Measurements from ENCODE around the gene CDHR2.

Gene CDHR2

DNA sequence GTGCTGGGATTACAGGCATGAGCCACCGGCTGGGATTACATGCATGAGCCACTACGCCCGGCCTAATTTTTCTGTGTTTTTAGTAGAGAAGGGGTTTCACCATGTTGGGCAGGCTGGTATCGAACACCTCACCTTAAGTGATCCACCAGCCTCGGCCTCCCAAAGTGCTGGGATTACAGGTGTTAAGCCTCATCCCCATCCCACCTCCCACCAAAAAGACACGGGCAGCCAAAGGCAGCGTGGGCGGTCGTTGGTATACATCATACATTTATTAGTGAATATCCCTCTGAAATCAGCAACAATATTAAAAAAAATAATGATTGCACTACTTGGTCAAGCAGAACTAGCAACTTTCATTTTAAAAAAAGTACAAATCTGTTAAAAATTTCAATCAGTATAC is 22.7 kb upstream of the CDHR2 start:
- no peak for TF ChIP-seq CTCF (conservative IDR thresholded peaks at IDR 0.05; ENCODE audit: low read depth, low read length)
- Histone ChIP-seq H3K36me3 (ENCODE audit: insufficient read depth) (no peaks in the 10 kb centered on the region), H3K4me2 (no peak overlapping the region), H3K27me3 (ENCODE audit: insufficient read depth, low read depth) (no peaks in the 10 kb centered on the region), H3K27ac (no peak overlapping the region), H2AFZ (ENCODE audit: low read depth) (no peak overlapping the region), H3K4me3 (IDR thresholded peaks at IDR 0.05; ENCODE audit: insufficient read depth, low read depth, low read length) (no peak overlapping the region), H4K20me1 (ENCODE audit: insufficient read depth) (no peaks in the 10 kb centered on the region), H3K4me1 (ENCODE audit: low read depth, poor library complexity, severe bottlenecking) (no peaks in the 10 kb centered on the region), H3K9ac (no peak overlapping the region), H3K79me2 (ENCODE audit: insufficient read depth, low read depth) (no peaks in the 10 kb centered on the region)

DNA sequence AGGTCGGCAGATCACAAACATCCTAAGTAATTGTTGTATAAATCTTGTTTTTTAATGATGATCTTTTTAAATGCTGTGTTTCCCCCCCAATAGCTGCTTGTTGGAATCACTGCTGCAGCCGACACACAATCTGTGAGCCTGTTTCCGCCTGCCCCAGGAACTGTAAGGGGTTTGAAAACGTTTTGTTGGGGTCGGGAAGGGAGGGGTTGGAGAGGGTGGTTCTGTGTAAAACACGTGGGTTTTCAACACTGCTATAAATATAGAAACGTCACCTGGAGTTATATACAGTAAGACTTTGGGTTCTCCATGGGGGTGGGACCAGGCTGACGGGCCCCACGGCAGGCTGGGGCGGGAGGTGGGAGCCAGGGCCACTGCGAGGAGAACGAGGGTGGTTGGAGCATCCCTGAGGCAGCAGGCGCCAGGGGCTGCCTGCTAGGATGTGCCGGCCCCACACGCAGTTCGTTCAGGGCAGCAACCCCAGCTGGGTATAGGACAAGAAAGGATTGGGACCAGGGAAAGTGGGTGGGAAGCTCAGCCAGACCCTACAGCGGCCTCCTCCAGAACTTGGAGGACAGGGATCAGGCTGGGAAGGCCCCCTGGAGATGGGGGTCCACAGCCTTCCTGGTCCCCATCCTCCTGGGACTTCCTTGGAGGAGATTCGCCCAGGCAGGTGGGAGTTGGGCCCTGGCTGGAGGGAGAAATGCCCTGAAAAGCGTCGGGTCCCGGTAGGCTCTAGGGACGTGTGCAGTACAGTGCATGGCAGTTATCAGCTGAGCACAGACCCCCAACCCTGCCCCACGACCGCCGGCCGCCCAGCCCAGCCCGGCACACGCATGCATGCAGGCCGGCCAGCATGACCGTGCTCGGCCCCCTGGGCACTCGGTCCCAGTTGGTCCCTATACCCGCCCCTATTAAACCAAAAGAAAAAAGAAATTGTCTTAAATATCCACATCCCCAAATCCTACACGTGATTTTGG is 21.6 kb upstream of the CDHR2 start:
- H3K79me2 ChIP-seq (ENCODE audit: insufficient read depth, low read depth), result 0 out of 2 replicates have a peak, but pooled peaks cover under 1% of the 10 kb centered on the region
- no peak overlapping the region for H3K9ac ChIP-seq
- H3K4me1 ChIP-seq (ENCODE audit: low read depth, poor library complexity, severe bottlenecking), result no peaks in the 10 kb centered on the region
- no peaks in the 10 kb centered on the region for H3K27me3 ChIP-seq (ENCODE audit: insufficient read depth, low read depth)
- no peak for TF ChIP-seq CTCF (conservative IDR thresholded peaks at IDR 0.05; ENCODE audit: low read depth, low read length)
- H3K4me3 ChIP-seq (IDR thresholded peaks at IDR 0.05; ENCODE audit: insufficient read depth, low read depth, low read length), result no peak overlapping the region
- no peaks in the 10 kb centered on the region for H3K36me3 ChIP-seq (ENCODE audit: insufficient read depth)
- no peak overlapping the region for H3K27ac ChIP-seq
- H4K20me1 ChIP-seq (ENCODE audit: insufficient read depth), result no peaks in the 10 kb centered on the region
- no peak overlapping the region for H2AFZ ChIP-seq (ENCODE audit: low read depth)
- H3K4me2 ChIP-seq, result no peak overlapping the region

DNA sequence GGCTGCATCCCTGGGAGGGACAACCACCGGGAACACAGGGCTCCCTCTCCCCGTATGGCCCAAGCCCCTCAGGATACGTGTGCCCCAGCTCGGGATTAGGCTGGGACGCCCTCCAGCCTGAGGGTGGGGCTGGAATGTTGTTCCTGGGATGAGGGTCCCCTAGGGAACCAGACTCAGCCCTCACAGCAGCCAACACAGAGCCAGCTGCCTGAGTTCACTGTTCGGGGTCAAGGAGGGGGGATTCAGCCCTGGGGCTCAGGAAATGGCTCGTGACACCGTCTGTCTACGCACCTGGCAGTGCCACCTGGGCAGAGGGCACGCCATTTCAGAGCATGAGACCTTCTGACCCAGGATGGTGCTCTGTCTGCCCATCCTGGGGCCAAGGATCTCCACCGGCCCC is 20.8 kb upstream of the CDHR2 start:
- Histone ChIP-seq H3K4me2 (no peak overlapping the region), H3K27ac (no peak overlapping the region), H3K79me2 (ENCODE audit: insufficient read depth, low read depth) (peaks cover 8% of the 10 kb centered on the region), H3K9ac (no peak overlapping the region), H2AFZ (ENCODE audit: low read depth) (no peak overlapping the region), H3K27me3 (ENCODE audit: insufficient read depth, low read depth) (no peaks in the 10 kb centered on the region), H3K4me1 (ENCODE audit: low read depth, poor library complexity, severe bottlenecking) (peaks cover 1% of the 10 kb centered on the region), H4K20me1 (ENCODE audit: insufficient read depth) (no peaks in the 10 kb centered on the region), H3K4me3 (IDR thresholded peaks at IDR 0.05; ENCODE audit: insufficient read depth, low read depth, low read length) (no peak overlapping the region), H3K36me3 (ENCODE audit: insufficient read depth) (no peaks in the 10 kb centered on the region)
- TF ChIP-seq CTCF (conservative IDR thresholded peaks at IDR 0.05; ENCODE audit: low read depth, low read length), result no peak

DNA sequence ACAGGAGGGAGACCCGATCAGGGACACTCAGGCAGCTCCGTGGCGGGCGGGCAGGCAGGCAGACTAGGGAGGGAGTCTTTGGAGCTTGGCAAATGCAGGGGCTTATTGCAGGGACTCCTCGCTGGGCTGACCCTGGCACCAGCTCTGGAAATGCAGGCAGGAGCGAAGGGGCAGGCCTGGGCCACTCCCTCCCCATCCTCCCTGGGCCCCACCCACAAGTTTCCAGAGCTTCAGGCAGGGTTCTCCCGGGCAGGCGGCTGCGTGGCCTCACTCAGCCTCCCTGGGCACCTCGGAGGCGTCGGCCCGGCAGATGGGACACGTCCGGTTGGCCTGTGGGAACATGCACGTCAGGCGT is 20.4 kb upstream of the CDHR2 start:
- Histone ChIP-seq H3K9ac (no peak overlapping the region), H3K27ac (no peak overlapping the region), H2AFZ (ENCODE audit: low read depth) (no peak overlapping the region), H3K36me3 (ENCODE audit: insufficient read depth) (no peaks in the 10 kb centered on the region), H3K4me3 (IDR thresholded peaks at IDR 0.05; ENCODE audit: insufficient read depth, low read depth, low read length) (no peak overlapping the region), H3K27me3 (ENCODE audit: insufficient read depth, low read depth) (no peaks in the 10 kb centered on the region), H3K4me2 (no peak overlapping the region), H3K4me1 (ENCODE audit: low read depth, poor library complexity, severe bottlenecking) (peaks cover 6% of the 10 kb centered on the region), H3K79me2 (ENCODE audit: insufficient read depth, low read depth) (peaks cover 12% of the 10 kb centered on the region), H4K20me1 (ENCODE audit: insufficient read depth) (no peaks in the 10 kb centered on the region)
- TF ChIP-seq CTCF (conservative IDR thresholded peaks at IDR 0.05; ENCODE audit: low read depth, low read length), result no peak

All from KMS-11 (cell line).